A673 (cell line): Measurements from ENCODE around the gene SYNDIG1L. TPM values are rescaled to one million over a fixed set of nuclear protein-coding genes. Genes with fewer than 3 reads are reported as not detected.

Source experiments
- BruUV-seq: library from RNA; stranded (reverse); fragments of 400-500 nt; replicated peaks from 2 replicates; lab custom pipeline; 2021; lab: Mats Ljungman, UMichigan
- CTCF ChIA-PET: fragments of 300-600 bp; sonication (Branson Sonifier 250); formaldehyde crosslinking; loops from one replicate; lab custom pipeline; 2022; ENCODE audit warnings: antibody characterized with exemption; lab: Charles Lee
- POLR2A ChIA-PET: fragments of 300-600 bp; sonication (Branson Sonifier 250); formaldehyde crosslinking; loops from one replicate; lab custom pipeline; 2022; ENCODE audit warnings: antibody characterized with exemption; ENCODE audit not compliant: low non-redundant PET; lab: Charles Lee
- DNase-seq: peaks from one replicate; pipeline ENCODE4 v3.0.0-alpha.2; 2015; ENCODE audit warnings: low spot score
- H3K27ac ChIP-seq: fragments of 200-600 bp; sonication (generic); 2 replicates; pipeline ENCODE4 v1.5.1; 2016; ENCODE audit warnings: mixed run types, low read depth, mild to moderate bottlenecking, mixed read lengths, antibody characterized with exemption, low read length; ENCODE audit not compliant: poor library complexity, severe bottlenecking
- H3K27me3 ChIP-seq: fragments of 200-600 bp; sonication (generic); replicated peaks from 2 replicates; pipeline ENCODE4 v1.6.1; 2017; ENCODE audit warnings: mixed run types, low read depth, mild to moderate bottlenecking, mixed read lengths, antibody characterized with exemption, low read length; ENCODE audit not compliant: insufficient read depth, poor library complexity
- H3K36me3 ChIP-seq: fragments of 200-600 bp; sonication (generic); 2 replicates; pipeline ENCODE4 v1.6.1; 2016; ENCODE audit warnings: mixed run types, mild to moderate bottlenecking, mixed read lengths, antibody characterized with exemption, low read length; ENCODE audit not compliant: insufficient read depth, poor library complexity, severe bottlenecking
- H3K4me1 ChIP-seq: fragments of 200-600 bp; sonication (generic); 2 replicates; pipeline ENCODE4 v1.6.1; 2017; ENCODE audit warnings: mixed run types, mild to moderate bottlenecking, mixed read lengths, antibody characterized with exemption, low read length; ENCODE audit not compliant: insufficient read depth, poor library complexity, severe bottlenecking
- H3K4me3 ChIP-seq: fragments of 200-600 bp; sonication (generic); 2 replicates; pipeline ENCODE4 v1.5.1; 2016; ENCODE audit warnings: low read depth, mixed run types, mild to moderate bottlenecking, mixed read lengths, low read length; ENCODE audit not compliant: poor library complexity, severe bottlenecking
- H3K9me3 ChIP-seq: fragments of 200-600 bp; sonication (generic); 2 replicates; pipeline ENCODE4 v1.6.1; 2016; ENCODE audit warnings: mixed run types, low read depth, mild to moderate bottlenecking, mixed read lengths, antibody characterized with exemption, low read length; ENCODE audit not compliant: poor library complexity, severe bottlenecking
- CTCF ChIP-seq: fragments of 300-800, 200-600 bp; sonication (generic); conservative IDR thresholded peaks from 2 replicates; pipeline ENCODE4 v1.5.1; 2017; ENCODE audit warnings: low read depth, mild to moderate bottlenecking, antibody characterized with exemption, low read length, moderate library complexity, mixed read lengths
- EZH2 ChIP-seq: fragments of 200-600 bp; sonication (generic); IDR thresholded peaks from 2 replicates; pipeline ENCODE4 v1.6.1; 2017; ENCODE audit warnings: borderline replicate concordance, low read depth, mild to moderate bottlenecking, mixed read lengths, antibody characterized with exemption, low read length; ENCODE audit not compliant: poor library complexity, severe bottlenecking
- intact Hi-C: fragments of 100-400 bp; cut with micrococcal nuclease; formaldehyde crosslinking; loops from one replicate; pipeline ENCODE4 v1.10.0; 2022; ENCODE audit not compliant: unreplicated experiment
- total RNA-seq: library from RNA; stranded (reverse); gene quantifications from 2 replicates; pipeline ENCODE4 v1.2.3, GENCODE V29; 2021

The SYNDIG1L gene
- total RNA-seq, 1 experiment from 2014 or later, result not detected

DNA sequence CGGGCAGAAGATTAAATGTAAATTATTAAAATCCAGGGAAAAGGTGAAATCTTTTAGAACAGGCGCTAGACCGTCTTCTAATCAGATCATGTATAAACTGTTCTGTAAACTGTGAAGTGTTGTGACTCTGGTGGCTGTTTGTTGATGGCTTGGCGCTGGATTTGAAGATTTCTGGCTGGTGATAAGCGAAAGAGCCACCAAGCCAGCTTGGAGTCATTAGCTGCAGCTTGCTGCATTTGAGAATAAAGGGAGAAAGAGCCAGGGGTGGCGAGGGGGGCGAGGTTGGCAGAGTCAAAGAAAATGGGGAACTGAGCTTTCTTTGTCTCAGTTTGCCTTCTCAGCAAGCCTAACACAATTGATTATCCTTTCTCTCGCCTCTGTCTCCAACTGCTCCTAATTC is 8.0 kb downstream of the SYNDIG1L start:
- CTCF ChIA-PET, result no interaction called here
- POLR2A ChIA-PET, result no interaction called here

DNA sequence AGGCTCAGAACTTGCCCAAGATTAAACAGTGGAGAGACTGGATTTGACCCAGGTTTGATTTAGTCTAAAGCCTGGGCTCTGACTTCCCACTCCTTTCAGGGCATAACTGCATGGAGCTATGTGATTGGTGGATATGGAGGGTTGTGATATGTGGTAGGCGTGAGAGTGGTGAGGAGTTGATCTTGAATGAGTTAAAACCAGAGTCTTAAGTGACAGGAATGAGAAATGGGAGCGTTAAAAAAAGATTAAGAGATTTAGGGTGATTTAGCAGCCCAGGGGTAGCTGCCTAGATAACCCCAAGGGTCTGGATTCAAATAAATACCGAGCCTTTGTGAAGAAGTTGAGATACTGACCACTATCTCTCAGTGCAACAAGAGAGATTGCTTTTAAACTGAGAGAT is 8.4 kb downstream of the SYNDIG1L start:
- ChIA-PET POLR2A (no interaction called here), CTCF (no interaction called here)
- Histone ChIP-seq H3K4me1 (no peaks in the 10 kb centered on the region), H3K27ac (no peak overlapping the region), H3K36me3 (no peaks in the 10 kb centered on the region), H3K9me3 (no peaks in the 10 kb centered on the region), H3K4me3 (no peak overlapping the region), H3K27me3 (peaks cover 44% of the 10 kb centered on the region)
- no TSS peak for BruUV-seq
- intact Hi-C loops, result no loop called here
- TF ChIP-seq EZH2 (no peak), CTCF (no peak)
- no peak for DNase-seq

More for the DNA sequence above, 8.0 kb downstream of the SYNDIG1L start:
- H3K4me1 ChIP-seq, result no peaks in the 10 kb centered on the region
- H3K27ac ChIP-seq, result no peak overlapping the region
- TF ChIP-seq CTCF, result no peak
- TF ChIP-seq EZH2, result no peak
- no TSS peak for BruUV-seq
- intact Hi-C loops, result no loop called here
- H3K27me3 ChIP-seq, result peaks cover 45% of the 10 kb centered on the region
- no peak overlapping the region for H3K4me3 ChIP-seq
- H3K36me3 ChIP-seq, result no peaks in the 10 kb centered on the region
- H3K9me3 ChIP-seq, result no peaks in the 10 kb centered on the region
- no peak for DNase-seq

DNA sequence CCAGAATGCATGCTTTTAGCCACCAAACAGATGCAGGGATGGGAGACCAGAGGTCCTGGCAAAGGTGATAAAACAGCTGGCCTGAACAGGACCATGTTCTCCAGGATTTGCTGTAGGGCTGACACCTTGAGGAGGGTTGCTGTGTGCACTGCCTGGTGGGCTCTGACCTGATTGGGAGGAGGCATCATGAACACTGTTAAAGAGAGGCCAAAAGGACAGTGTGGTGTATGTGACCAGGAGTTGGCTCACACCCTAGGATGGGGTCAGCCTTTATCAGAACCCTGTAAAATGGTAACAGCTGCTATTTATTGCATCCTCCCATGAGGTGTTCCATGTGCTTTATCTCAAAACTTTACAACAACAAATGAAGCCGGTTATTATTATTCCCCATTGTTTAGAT is 8.8 kb downstream of the SYNDIG1L start:
- intact Hi-C loops, result no loop called here
- no peak overlapping the region for H3K27ac ChIP-seq
- POLR2A ChIA-PET, result no interaction called here
- CTCF ChIA-PET, result no interaction called here
- no peaks in the 10 kb centered on the region for H3K9me3 ChIP-seq
- H3K4me1 ChIP-seq, result no peaks in the 10 kb centered on the region
- TF ChIP-seq EZH2 (no peak), CTCF (no peak)
- no TSS peak for BruUV-seq
- H3K4me3 ChIP-seq, result no peak overlapping the region
- H3K36me3 ChIP-seq, result no peaks in the 10 kb centered on the region
- peaks cover 44% of the 10 kb centered on the region for H3K27me3 ChIP-seq
- no peak for DNase-seq
